SK-N-SH (cell line): ENCODE measurements around the gene LMF1. TPM values are rescaled to one million over a fixed set of nuclear protein-coding genes. Genes with fewer than 3 reads are reported as not detected.

Experiments used
- CTCF ChIA-PET: fragments of 300-600, 350-600 bp; formaldehyde crosslinking; extraction: SDS; loops from one replicate; lab custom pipeline; 2021; lab: Yijun Ruan, JAX
- POLR2A ChIA-PET: fragments of 350-600 bp; sonication (Branson Sonifier 250); formaldehyde crosslinking; extraction: SDS; loops from one replicate; lab custom pipeline; 2020; ENCODE audit warnings: antibody characterized with exemption, inconsistent platforms; lab: Yijun Ruan, JAX
- DNase-seq: peaks from one replicate; pipeline ENCODE4 v3.0.0; 2012
- H2AFZ ChIP-seq: fragments of 200-600 bp; sonication (generic); 2 replicates; pipeline ENCODE4 v1.8.1; 2016; ENCODE audit warnings: antibody characterized with exemption, mild to moderate bottlenecking, low read depth
- H3F3A ChIP-seq: fragments of 200-600 bp; sonication (generic); replicated peaks from 2 replicates; pipeline ENCODE3; 2016; ENCODE audit warnings: antibody characterized with exemption, mild to moderate bottlenecking; ENCODE audit not compliant: insufficient read depth
- H3K27ac ChIP-seq, 2 experiments: fragments of 200-500 bp in 1 of 2; fragments of 200-600 bp in 1 of 2; sonication (Bioruptor generic) in 1 of 2; sonication (generic), shearing (Covaris generic) in 1 of 2; 2 replicates each; pipeline versions ENCODE4 v1.5.1 to v1.6.1; 2014 to 2016; ENCODE audit warnings: low read depth in 2 of 2, inconsistent platforms in 1 of 2, low read length in 1 of 2, mild to moderate bottlenecking in 1 of 2, mixed read lengths in 1 of 2
- H3K27me3 ChIP-seq: fragments of 200-600 bp; sonication (generic), shearing (Covaris generic); 2 replicates; pipeline ENCODE4 v1.6.1; 2016; ENCODE audit warnings: mixed run types; ENCODE audit not compliant: insufficient read depth
- H3K36me3 ChIP-seq, 2 experiments: fragments of 200-500 bp in 1 of 2; fragments of 200-600 bp in 1 of 2; sonication (Bioruptor generic) in 1 of 2; sonication (generic) in 1 of 2; replicated peaks in 1 of 2; 2 replicates each; pipeline versions ENCODE3 to v1.5.1; 2014 to 2016; ENCODE audit warnings: low read length in 1 of 2, mild to moderate bottlenecking in 1 of 2; ENCODE audit not compliant: insufficient read depth in 2 of 2, control insufficient read depth in 1 of 2
- H3K4me1 ChIP-seq, 2 experiments: fragments of 200-500 bp in 1 of 2; fragments of 200-600 bp in 1 of 2; sonication (Bioruptor generic) in 1 of 2; sonication (generic), shearing (Covaris generic) in 1 of 2; 2 replicates each; pipeline versions ENCODE4 v1.5.1 to v1.6.1; 2014 to 2016; ENCODE audit warnings: low read depth in 1 of 2, low read length in 1 of 2, mixed run types in 1 of 2; ENCODE audit not compliant: insufficient read depth in 2 of 2, control insufficient read depth in 1 of 2
- H3K4me2 ChIP-seq: fragments of 200-600 bp; sonication (generic), shearing (Covaris generic); 2 replicates; pipeline ENCODE4 v1.6.1; 2017; ENCODE audit warnings: mixed run types
- H3K4me3 ChIP-seq, 2 experiments: fragments of 200-500 bp in 1 of 2; fragments of 200-600 bp in 1 of 2; sonication (Bioruptor generic) in 1 of 2; sonication (generic), shearing (Covaris generic) in 1 of 2; 2 replicates each; pipeline versions ENCODE4 v1.5.1 to v1.8.1; 2014 to 2016; ENCODE audit warnings: low read depth in 2 of 2, inconsistent platforms in 1 of 2, low read length in 1 of 2, mild to moderate bottlenecking in 1 of 2, mixed read lengths in 1 of 2, moderate library complexity in 1 of 2
- H3K79me2 ChIP-seq: fragments of 200-600 bp; sonication (generic); 2 replicates; pipeline ENCODE4 v1.8.1; 2017; ENCODE audit warnings: mild to moderate bottlenecking; ENCODE audit not compliant: insufficient read depth
- H3K9ac ChIP-seq: fragments of 200-600 bp; sonication (generic); 2 replicates; pipeline ENCODE4 v1.6.1; 2017; ENCODE audit warnings: mixed run types
- H3K9me2 ChIP-seq: fragments of 200-600 bp; sonication (generic); 2 replicates; pipeline ENCODE4 v1.6.1; 2017; ENCODE audit warnings: mixed run types
- H3K9me3 ChIP-seq: fragments of 200-600 bp; sonication (generic); 2 replicates; pipeline ENCODE4 v1.6.1; 2017; ENCODE audit warnings: mixed run types, mild to moderate bottlenecking, moderate library complexity
- H4K20me1 ChIP-seq: fragments of 200-600 bp; sonication (generic); 2 replicates; pipeline ENCODE4 v1.6.1; 2017; ENCODE audit warnings: mild to moderate bottlenecking, mixed run types; ENCODE audit not compliant: insufficient read depth
- GATA2 ChIP-seq: sonication (generic); formaldehyde crosslinking; IDR thresholded peaks from 2 replicates; pipeline ENCODE4 v1.5.0; 2020; ENCODE audit warnings: mild to moderate bottlenecking, missing genetic modification reagents
- RCOR1 ChIP-seq: fragments of 150-350 bp; IDR thresholded peaks from 2 replicates; pipeline ENCODE4 v1.6.1; 2017; ENCODE audit warnings: antibody characterized with exemption, low read length
- RFX5 ChIP-seq: IDR thresholded peaks from 2 replicates; pipeline ENCODE4 v1.6.1; 2012; ENCODE audit warnings: mild to moderate bottlenecking, improper control_type of control experiment, low read length
- TCF12 ChIP-seq: IDR thresholded peaks from 2 replicates; pipeline ENCODE4 v1.4.0; 2012
- WGBS: methylation state at CpG from one replicate; pipeline ENCODE4 v1.1.6; 2017; ENCODE audit warnings: low lambda C conversion rate; 5-methylcytosine and 5-hydroxymethylcytosine counted together
- polyA plus RNA-seq, 3 experiments: library from polyadenylated mRNA; depleted of rRNA; stranded (reverse); fragments of >200 nt; gene quantifications; 2 replicates each; pipeline ENCODE4 v1.2.3, GENCODE V29; 2012
- TF ChIP-seq, protein P1 (sequence below): IDR thresholded peaks from 2 replicates; pipeline ENCODE4 v1.4.0; 2012; ENCODE audit warnings: low read depth, borderline replicate concordance
- TF ChIP-seq, protein P2 (sequence below): IDR thresholded peaks from 2 replicates; pipeline ENCODE4 v1.4.0; 2012; ENCODE audit warnings: low read depth, borderline replicate concordance
- TF ChIP-seq, protein P3 (sequence below): IDR thresholded peaks from 2 replicates; pipeline ENCODE4; 2012
- TF ChIP-seq, protein P4 (sequence below): IDR thresholded peaks from 2 replicates; pipeline ENCODE4 v1.6.1; 2012; ENCODE audit warnings: mild to moderate bottlenecking, low read depth, low read length, moderate library complexity

Gene LMF1
- polyA plus RNA-seq, 1 of the 3 experiments (the other 2 are of a cell fraction), result 5.7 TPM

DNA sequence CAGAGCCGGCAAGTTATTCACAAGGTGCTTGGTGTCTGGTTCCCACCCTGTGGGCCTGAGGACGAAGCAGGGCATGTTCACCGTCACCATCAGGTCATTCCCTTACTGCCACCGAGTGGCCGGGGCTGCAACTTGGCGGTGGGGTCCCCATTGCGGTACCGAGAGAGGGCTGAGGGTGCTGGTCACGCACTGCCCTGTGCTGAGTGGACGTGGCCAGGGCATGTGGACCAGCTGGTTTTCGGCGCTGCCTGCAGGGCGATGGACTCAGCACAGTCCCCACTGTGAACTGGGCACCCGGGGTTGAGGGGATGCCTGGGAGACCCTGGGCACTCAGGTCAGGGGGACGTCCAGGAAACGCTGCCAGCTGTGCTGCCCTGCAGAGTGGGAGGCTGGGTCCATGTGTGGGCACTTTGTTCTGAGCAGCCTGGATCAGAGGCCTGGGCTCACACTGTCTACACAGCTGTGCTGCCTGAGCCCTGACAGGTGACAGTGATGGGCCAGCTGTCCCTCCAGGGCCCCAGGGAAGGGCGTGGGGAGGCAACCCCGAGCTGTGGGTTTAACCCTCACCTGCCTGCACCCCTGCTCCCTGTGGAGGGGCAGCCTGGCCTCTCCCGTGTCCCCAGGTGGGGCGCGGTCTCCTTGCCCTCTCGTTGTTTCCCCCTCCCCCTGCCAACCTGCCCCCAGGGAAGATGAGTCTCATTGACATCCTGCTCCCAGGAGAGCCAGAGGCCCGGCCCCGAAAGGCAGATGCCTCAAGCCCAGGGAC is 131.0 kb downstream of the LMF1 start:
- WGBS, result 40% methylated on average over 7 of the region's 24 CpGs
- TF ChIP-seq, protein P1, sequence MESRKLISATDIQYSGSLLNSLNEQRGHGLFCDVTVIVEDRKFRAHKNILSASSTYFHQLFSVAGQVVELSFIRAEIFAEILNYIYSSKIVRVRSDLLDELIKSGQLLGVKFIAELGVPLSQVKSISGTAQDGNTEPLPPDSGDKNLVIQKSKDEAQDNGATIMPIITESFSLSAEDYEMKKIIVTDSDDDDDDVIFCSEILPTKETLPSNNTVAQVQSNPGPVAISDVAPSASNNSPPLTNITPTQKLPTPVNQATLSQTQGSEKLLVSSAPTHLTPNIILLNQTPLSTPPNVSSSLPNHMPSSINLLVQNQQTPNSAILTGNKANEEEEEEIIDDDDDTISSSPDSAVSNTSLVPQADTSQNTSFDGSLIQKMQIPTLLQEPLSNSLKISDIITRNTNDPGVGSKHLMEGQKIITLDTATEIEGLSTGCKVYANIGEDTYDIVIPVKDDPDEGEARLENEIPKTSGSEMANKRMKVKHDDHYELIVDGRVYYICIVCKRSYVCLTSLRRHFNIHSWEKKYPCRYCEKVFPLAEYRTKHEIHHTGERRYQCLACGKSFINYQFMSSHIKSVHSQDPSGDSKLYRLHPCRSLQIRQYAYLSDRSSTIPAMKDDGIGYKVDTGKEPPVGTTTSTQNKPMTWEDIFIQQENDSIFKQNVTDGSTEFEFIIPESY, result no peak
- no peak for TF ChIP-seq RCOR1
- TF ChIP-seq GATA2, result no peak
- TF ChIP-seq, protein P2, sequence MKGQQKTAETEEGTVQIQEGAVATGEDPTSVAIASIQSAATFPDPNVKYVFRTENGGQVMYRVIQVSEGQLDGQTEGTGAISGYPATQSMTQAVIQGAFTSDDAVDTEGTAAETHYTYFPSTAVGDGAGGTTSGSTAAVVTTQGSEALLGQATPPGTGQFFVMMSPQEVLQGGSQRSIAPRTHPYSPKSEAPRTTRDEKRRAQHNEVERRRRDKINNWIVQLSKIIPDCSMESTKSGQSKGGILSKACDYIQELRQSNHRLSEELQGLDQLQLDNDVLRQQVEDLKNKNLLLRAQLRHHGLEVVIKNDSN, result no peak
- TF ChIP-seq, protein P3, sequence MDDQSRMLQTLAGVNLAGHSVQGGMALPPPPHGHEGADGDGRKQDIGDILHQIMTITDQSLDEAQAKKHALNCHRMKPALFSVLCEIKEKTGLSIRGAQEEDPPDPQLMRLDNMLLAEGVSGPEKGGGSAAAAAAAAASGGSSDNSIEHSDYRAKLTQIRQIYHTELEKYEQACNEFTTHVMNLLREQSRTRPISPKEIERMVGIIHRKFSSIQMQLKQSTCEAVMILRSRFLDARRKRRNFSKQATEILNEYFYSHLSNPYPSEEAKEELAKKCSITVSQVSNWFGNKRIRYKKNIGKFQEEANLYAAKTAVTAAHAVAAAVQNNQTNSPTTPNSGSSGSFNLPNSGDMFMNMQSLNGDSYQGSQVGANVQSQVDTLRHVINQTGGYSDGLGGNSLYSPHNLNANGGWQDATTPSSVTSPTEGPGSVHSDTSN, result no peak
- no peak for TF ChIP-seq TCF12
- TF ChIP-seq RFX5, result no peak
- TF ChIP-seq, protein P4, sequence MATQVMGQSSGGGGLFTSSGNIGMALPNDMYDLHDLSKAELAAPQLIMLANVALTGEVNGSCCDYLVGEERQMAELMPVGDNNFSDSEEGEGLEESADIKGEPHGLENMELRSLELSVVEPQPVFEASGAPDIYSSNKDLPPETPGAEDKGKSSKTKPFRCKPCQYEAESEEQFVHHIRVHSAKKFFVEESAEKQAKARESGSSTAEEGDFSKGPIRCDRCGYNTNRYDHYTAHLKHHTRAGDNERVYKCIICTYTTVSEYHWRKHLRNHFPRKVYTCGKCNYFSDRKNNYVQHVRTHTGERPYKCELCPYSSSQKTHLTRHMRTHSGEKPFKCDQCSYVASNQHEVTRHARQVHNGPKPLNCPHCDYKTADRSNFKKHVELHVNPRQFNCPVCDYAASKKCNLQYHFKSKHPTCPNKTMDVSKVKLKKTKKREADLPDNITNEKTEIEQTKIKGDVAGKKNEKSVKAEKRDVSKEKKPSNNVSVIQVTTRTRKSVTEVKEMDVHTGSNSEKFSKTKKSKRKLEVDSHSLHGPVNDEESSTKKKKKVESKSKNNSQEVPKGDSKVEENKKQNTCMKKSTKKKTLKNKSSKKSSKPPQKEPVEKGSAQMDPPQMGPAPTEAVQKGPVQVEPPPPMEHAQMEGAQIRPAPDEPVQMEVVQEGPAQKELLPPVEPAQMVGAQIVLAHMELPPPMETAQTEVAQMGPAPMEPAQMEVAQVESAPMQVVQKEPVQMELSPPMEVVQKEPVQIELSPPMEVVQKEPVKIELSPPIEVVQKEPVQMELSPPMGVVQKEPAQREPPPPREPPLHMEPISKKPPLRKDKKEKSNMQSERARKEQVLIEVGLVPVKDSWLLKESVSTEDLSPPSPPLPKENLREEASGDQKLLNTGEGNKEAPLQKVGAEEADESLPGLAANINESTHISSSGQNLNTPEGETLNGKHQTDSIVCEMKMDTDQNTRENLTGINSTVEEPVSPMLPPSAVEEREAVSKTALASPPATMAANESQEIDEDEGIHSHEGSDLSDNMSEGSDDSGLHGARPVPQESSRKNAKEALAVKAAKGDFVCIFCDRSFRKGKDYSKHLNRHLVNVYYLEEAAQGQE, result no peak
- ChIA-PET CTCF (interaction anchor here (1.2 kb wide), 1 partner anchor 39 kb away, joined by 3 read pairs; no protein-coding TSS in a partner anchor), POLR2A (no interaction called here)
- no peak overlapping the region for H3K4me3 ChIP-seq
- H3K4me2 ChIP-seq, result no peak overlapping the region
- H3K36me3 ChIP-seq, result no peaks in the 10 kb centered on the region
- H3K4me1 ChIP-seq, result no peaks in the 10 kb centered on the region
- peaks cover 6% of the 10 kb centered on the region; the same call in 1 of the 2 replicates for H3K9me3 ChIP-seq
- H2AFZ ChIP-seq, result no peak overlapping the region
- peaks cover 64% of the 10 kb centered on the region for H3K27me3 ChIP-seq
- H3K27ac ChIP-seq, result no peak overlapping the region
- no peaks in the 10 kb centered on the region for H3K79me2 ChIP-seq
- DNase-seq, result no peak
- no peaks in the 10 kb centered on the region for H3F3A ChIP-seq
- no peak overlapping the region for H3K9ac ChIP-seq
- no peaks in the 10 kb centered on the region for H3K9me2 ChIP-seq
- no peaks in the 10 kb centered on the region for H4K20me1 ChIP-seq
